Right lobe of liver (tissue), 4 donors: Measurements from ENCODE around the gene CFL1.

Experiments used
- CTCF ChIP-seq, 4 donors: fragments of 200-600 bp in 3 of 4; fragments of 450-650 bp in 1 of 4; IDR thresholded peaks; one replicate each; pipeline versions ENCODE4 v1.5.1 to v1.8.0; 2016 to 2022; ENCODE audit warnings: antibody characterized with exemption in 4 of 4, mild to moderate bottlenecking in 2 of 4
- POLR2A ChIP-seq: fragments of 450-650 bp; IDR thresholded peaks from one replicate; pipeline ENCODE4 v1.6.1; 2017; ENCODE audit warnings: antibody characterized with exemption, mild to moderate bottlenecking
- donor health status: DM: no; HTN: no; CAD: no.
- donor health status: DM: no; HTN: no; CAD: no.
- donor health status: DM: no; HTN: yes; CAD: no.

DNA sequence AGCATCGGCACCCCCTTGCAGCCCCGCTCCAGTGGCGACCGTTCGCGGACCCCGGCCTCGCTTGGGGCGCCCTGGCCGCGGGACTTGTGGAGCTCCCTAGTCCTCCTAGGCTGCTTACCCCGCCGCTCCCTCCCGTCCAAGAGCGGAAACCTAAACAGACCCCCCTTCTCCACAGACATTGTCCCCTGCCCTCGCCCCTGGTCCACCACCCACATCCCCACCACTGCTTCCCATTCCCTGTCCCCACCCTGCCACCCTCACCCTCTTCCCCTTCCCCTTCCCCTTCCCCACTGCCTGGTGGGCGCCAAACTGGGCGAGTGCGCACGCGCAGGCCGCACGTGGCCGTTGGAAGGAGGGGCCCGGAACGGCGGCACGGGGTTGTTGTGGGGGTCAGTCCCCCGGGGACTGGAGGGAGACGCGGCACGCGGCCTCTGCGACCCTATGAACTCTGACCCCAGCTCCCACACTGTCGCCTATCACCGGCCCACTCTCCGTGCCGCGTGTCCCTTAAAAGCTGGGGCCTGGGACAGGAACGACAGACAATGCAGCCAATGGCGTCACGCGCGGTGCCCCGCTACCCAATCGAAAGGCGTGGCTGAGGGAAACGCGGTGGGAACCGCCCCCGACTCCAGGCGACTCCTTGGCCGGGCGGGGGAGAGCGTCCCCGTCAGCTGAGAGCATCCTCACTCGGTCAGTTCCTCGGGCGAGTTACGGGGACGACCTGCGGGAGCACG, 24.5 kb downstream of the CFL1 start, which contains the start of gene SNX32:
- TF ChIP-seq CTCF (IDR thresholded peaks at IDR 0.05) (no peak), POLR2A (no peak)
